OCI-M1 (cell line): ENCODE results near the gene RENBP.

ENCODE experiments used
- DNase-seq: peaks from one replicate; lab custom pipeline; 2025; lab: John Stamatoyannopoulos, UW

RENBP gene

GRCh38 chrX:153971124-153971449 lies 26.6 kb upstream of the RENBP start:
- peak; percentile 89 for DNase-seq

- peak; percentile 79 for DNase-seq
These were observed 26.1 kb upstream of the RENBP start for GRCh38 chrX:153970357-153971123.

- peak; percentile 71 for DNase-seq
These were observed 25.5 kb upstream of the RENBP start for GRCh38 chrX:153969904-153970356.

GRCh38 chrX:153969125-153969903 lies 24.9 kb upstream of the RENBP start:
- DNase-seq: no peak

GRCh38 chrX:153968754-153969124 lies 24.3 kb upstream of the RENBP start:
- no peak for DNase-seq

GRCh38 chrX:153968255-153968654 lies 23.8 kb upstream of the RENBP start:
- DNase-seq: no peak

- no peak for DNase-seq
These were observed 23.2 kb upstream of the RENBP start for GRCh38 chrX:153967536-153968224.

- no peak for DNase-seq
These were observed 22.5 kb upstream of the RENBP start for GRCh38 chrX:153966841-153967535.

- no peak for DNase-seq
These were observed 21.8 kb upstream of the RENBP start for GRCh38 chrX:153966283-153966688.

GRCh38 chrX:153965406-153965805 lies 21.0 kb upstream of the RENBP start:
- no peak for DNase-seq

GRCh38 chrX:153964105-153964504 lies 19.7 kb upstream of the RENBP start:
- DNase-seq: no peak

GRCh38 chrX:153963546-153963945 lies 19.1 kb upstream of the RENBP start:
- DNase-seq: no peak

- DNase-seq: no peak
These were observed 16.8 kb upstream of the RENBP start for GRCh38 chrX:153961292-153961691.

GRCh38 chrX:153960786-153961185 lies 16.3 kb upstream of the RENBP start:
- no peak for DNase-seq

- no peak for DNase-seq
These were observed 15.6 kb upstream of the RENBP start for GRCh38 chrX:153960077-153960476.

GRCh38 chrX:153959649-153960048 lies 15.2 kb upstream of the RENBP start:
- no peak for DNase-seq

GRCh38 chrX:153958605-153959004 lies 14.2 kb upstream of the RENBP start:
- DNase-seq: no peak

GRCh38 chrX:153957224-153957623 lies 12.8 kb upstream of the RENBP start:
- DNase-seq: no peak

GRCh38 chrX:153956044-153956907 lies 11.8 kb upstream of the RENBP start:
- no peak for DNase-seq

- no peak for DNase-seq
These were observed 10.8 kb upstream of the RENBP start for GRCh38 chrX:153955228-153955732.
